H9 (cell line): ENCODE measurements around the gene GAREM2. TPM values are rescaled to one million over a fixed set of nuclear protein-coding genes. Genes with fewer than 3 reads are reported as not detected.

ENCODE experiments used
- DNase-seq: peaks from one replicate; pipeline ENCODE4 v3.0.0-alpha.2; 2017
- H2AFZ ChIP-seq: one replicate; pipeline ENCODE4 v1.6.1; 2013; ENCODE audit warnings: mild to moderate bottlenecking, low read length, control low read depth, moderate library complexity
- H2AK5ac ChIP-seq: 2 replicates; pipeline ENCODE4 v1.6.1; 2013; ENCODE audit warnings: low read length, control low read depth, mixed read lengths; ENCODE audit not compliant: insufficient read length
- H2BK120ac ChIP-seq: one replicate; pipeline ENCODE4 v1.6.1; 2013; ENCODE audit warnings: low read depth, mild to moderate bottlenecking, low read length, control low read depth, inconsistent platforms; ENCODE audit not compliant: poor library complexity, severe bottlenecking
- H2BK12ac ChIP-seq: 2 replicates; pipeline ENCODE4 v1.6.1; 2013; ENCODE audit warnings: low read length, control low read depth, mixed read lengths, low read depth; ENCODE audit not compliant: insufficient read length
- H2BK15ac ChIP-seq: 2 replicates; pipeline ENCODE4 v1.6.1; 2013; ENCODE audit warnings: low read depth, low read length, control low read depth
- H2BK20ac ChIP-seq: one replicate; pipeline ENCODE4 v1.6.1; 2013; ENCODE audit warnings: low read depth, mild to moderate bottlenecking, low read length, control low read depth, inconsistent platforms; ENCODE audit not compliant: poor library complexity, severe bottlenecking
- H2BK5ac ChIP-seq: 2 replicates; pipeline ENCODE4 v1.6.1; 2013; ENCODE audit warnings: low read length, control low read depth, mixed read lengths; ENCODE audit not compliant: insufficient read length
- H3K14ac ChIP-seq: 2 replicates; pipeline ENCODE4 v1.6.1; 2013; ENCODE audit warnings: low read length, control low read depth; ENCODE audit not compliant: insufficient read depth
- H3K18ac ChIP-seq: 2 replicates; pipeline ENCODE4 v1.6.1; 2013; ENCODE audit warnings: low read depth, mild to moderate bottlenecking, mixed read lengths, low read length, control low read depth; ENCODE audit not compliant: insufficient read length
- H3K23ac ChIP-seq: 2 replicates; pipeline ENCODE4 v1.6.1; 2013; ENCODE audit warnings: low read length, control low read depth, mixed read lengths, low read depth; ENCODE audit not compliant: insufficient read length
- H3K23me2 ChIP-seq: 2 replicates; pipeline ENCODE4 v1.6.1; 2013; ENCODE audit warnings: low read depth, mild to moderate bottlenecking, mixed read lengths, low read length, control low read depth; ENCODE audit not compliant: insufficient read length, poor library complexity, severe bottlenecking
- H3K27ac ChIP-seq: 2 replicates; pipeline ENCODE4 v1.5.1; 2013; ENCODE audit warnings: low read length, control low read depth, mixed read lengths, low read depth; ENCODE audit not compliant: insufficient read length
- H3K27me3 ChIP-seq: 2 replicates; pipeline ENCODE4 v1.6.1; 2013; ENCODE audit warnings: low read length, control low read depth, inconsistent platforms; ENCODE audit not compliant: insufficient read depth
- H3K4ac ChIP-seq: 2 replicates; pipeline ENCODE4 v1.6.1; 2013; ENCODE audit warnings: low read depth, mild to moderate bottlenecking, control low read depth, inconsistent platforms, low read length, moderate library complexity
- H3K4me1 ChIP-seq: 2 replicates; pipeline ENCODE4 v1.6.1; 2013; ENCODE audit warnings: low read length, control low read depth, inconsistent platforms; ENCODE audit not compliant: insufficient read depth
- H3K4me2 ChIP-seq: 2 replicates; pipeline ENCODE4 v1.6.1; 2013; ENCODE audit warnings: low read length, control low read depth, mixed read lengths; ENCODE audit not compliant: insufficient read length, insufficient read depth
- H3K56ac ChIP-seq: 2 replicates; pipeline ENCODE4 v1.6.1; 2013; ENCODE audit warnings: low read depth, mild to moderate bottlenecking, mixed read lengths, low read length, control low read depth; ENCODE audit not compliant: insufficient read length
- H3K79me1 ChIP-seq: 2 replicates; pipeline ENCODE4 v1.6.1; 2013; ENCODE audit warnings: low read depth, mild to moderate bottlenecking, moderate library complexity, low read length, control low read depth, inconsistent platforms; ENCODE audit not compliant: insufficient read depth, poor library complexity, severe bottlenecking
- H3K79me2 ChIP-seq: 2 replicates; pipeline ENCODE4 v1.6.1; 2013; ENCODE audit warnings: low read length, control low read depth, inconsistent platforms; ENCODE audit not compliant: insufficient read depth
- H3K9ac ChIP-seq: 2 replicates; pipeline ENCODE4 v1.6.1; 2013; ENCODE audit warnings: low read length, control low read depth, mixed read lengths; ENCODE audit not compliant: insufficient read length; ENCODE audit errors: extremely low read depth
- H3K9me3 ChIP-seq: one replicate; pipeline ENCODE4 v1.6.1; 2013; ENCODE audit warnings: low read depth, low read length, inconsistent platforms; ENCODE audit not compliant: control insufficient read depth
- H3T11ph ChIP-seq: one replicate; pipeline ENCODE4 v1.6.1; 2013; ENCODE audit warnings: mild to moderate bottlenecking, low read length, control low read depth, inconsistent platforms
- H4K20me1 ChIP-seq: one replicate; pipeline ENCODE4 v1.6.1; 2013; ENCODE audit not compliant: control insufficient read depth, insufficient read length, insufficient read depth
- H4K5ac ChIP-seq: 2 replicates; pipeline ENCODE4 v1.6.1; 2013; ENCODE audit warnings: low read depth, mild to moderate bottlenecking, mixed read lengths, low read length, control low read depth; ENCODE audit not compliant: insufficient read length
- H4K8ac ChIP-seq: replicated peaks from 2 replicates; pipeline ENCODE4 v1.6.1; 2013; ENCODE audit warnings: low read length, control low read depth, mixed read lengths, low read depth; ENCODE audit not compliant: insufficient read length
- H4K91ac ChIP-seq: 2 replicates; pipeline ENCODE4 v1.6.1; 2013; ENCODE audit warnings: low read depth, mild to moderate bottlenecking, moderate library complexity, mixed read lengths, low read length, control low read depth; ENCODE audit not compliant: insufficient read length
- H3K27ac Mint-ChIP-seq, 3 experiments: 2 replicates in 2 of 3; 3 replicates in 1 of 3; pipeline ENCODE4 v1.8.0; 2020 to 2021; ENCODE audit warnings: mixed read lengths in 3 of 3, mild to moderate bottlenecking in 1 of 3, moderate library complexity in 1 of 3
- H3K27me3 Mint-ChIP-seq: 2 replicates; pipeline ENCODE4 v1.8.0; 2021; ENCODE audit warnings: low read depth, mild to moderate bottlenecking, moderate library complexity, mixed read lengths
- H3K36me3 Mint-ChIP-seq, 3 experiments: 2 replicates in 2 of 3; 3 replicates in 1 of 3; pipeline ENCODE4 v1.8.0; 2020 to 2021; ENCODE audit warnings: low read depth in 3 of 3, mixed read lengths in 3 of 3; ENCODE audit not compliant: insufficient read depth in 1 of 3
- H3K4me1 Mint-ChIP-seq, 2 experiments: 2 replicates each; pipeline ENCODE4 v1.8.0; 2020; ENCODE audit warnings: mixed read lengths in 2 of 2
- H3K4me3 Mint-ChIP-seq, 2 experiments: 2 replicates in 1 of 2; 3 replicates in 1 of 2; pipeline ENCODE4 v1.8.0; 2020 to 2021; ENCODE audit warnings: mild to moderate bottlenecking in 2 of 2, mixed read lengths in 2 of 2, moderate library complexity in 1 of 2
- H3K9me3 Mint-ChIP-seq, 2 experiments: 2 replicates in 1 of 2; 3 replicates in 1 of 2; pipeline ENCODE4 v1.8.0; 2020; ENCODE audit warnings: mild to moderate bottlenecking in 2 of 2, mixed read lengths in 2 of 2, moderate library complexity in 1 of 2
- WGBS: extraction: QIAGEN DNeasy Blood & Tissue Kit; methylation state at CpG from one replicate; pipeline ENCODE4 v1.1.7; 2013; ENCODE audit warnings: missing lambda C conversion rate, low lambda C conversion rate, mixed read lengths; ENCODE audit not compliant: insufficient read length; ENCODE audit errors: extremely low coverage; 5-methylcytosine and 5-hydroxymethylcytosine counted together
- total RNA-seq: library from RNA; stranded (reverse); gene quantifications from 2 replicates; pipeline ENCODE4 v1.2.1, GENCODE V29; 2021
- TF ChIP-seq, protein P1 (sequence below): fragments of 200-600 bp; sonication (generic); conservative IDR thresholded peaks from 3 replicates; pipeline ENCODE4 v1.8.0; 2021; ENCODE audit warnings: antibody characterized with exemption, mild to moderate bottlenecking

The GAREM2 gene
- total RNA-seq, 1 experiment from 2014 or later = 14.4 TPM

DNA sequence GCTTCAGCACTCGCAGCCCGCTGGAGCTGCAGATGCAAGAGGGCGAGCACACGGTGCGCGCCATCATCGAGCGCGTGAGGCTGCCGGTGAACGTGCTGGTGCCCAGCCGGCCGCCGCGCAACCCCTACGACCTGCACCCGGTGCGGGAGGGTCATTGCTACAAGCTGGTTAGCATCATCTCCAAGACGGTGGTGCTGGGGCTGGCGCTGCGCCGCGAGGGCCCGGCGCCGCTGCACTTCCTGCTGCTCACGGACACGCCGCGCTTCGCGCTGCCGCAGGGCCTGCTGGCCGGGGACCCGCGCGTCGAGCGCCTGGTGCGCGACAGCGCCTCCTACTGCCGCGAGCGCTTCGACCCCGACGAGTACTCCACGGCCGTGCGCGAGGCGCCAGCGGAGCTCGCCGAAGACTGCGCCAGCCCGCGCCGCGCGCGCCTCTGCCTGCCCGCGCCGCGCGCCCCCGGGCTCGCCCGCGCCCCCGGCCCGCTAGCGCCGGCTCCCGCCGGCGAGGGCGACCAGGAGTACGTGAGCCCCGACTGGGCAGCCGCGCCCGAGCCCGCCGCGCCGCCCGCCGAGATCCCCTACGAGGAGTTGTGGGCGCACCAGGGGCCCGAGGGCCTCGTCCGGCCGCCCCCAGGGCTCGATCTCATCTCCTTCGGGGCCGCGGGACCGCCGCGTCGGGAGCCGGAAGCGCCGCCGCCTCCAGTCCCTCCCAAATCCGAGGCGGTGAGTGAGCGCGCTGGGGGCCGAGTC, 11.8 kb downstream of the GAREM2 start:
- H3K4me2 ChIP-seq = peak overlapping the region; percentile 20
- no peak overlapping the region for H3K9ac ChIP-seq

More for the DNA sequence above, 11.8 kb downstream of the GAREM2 start:
- Histone ChIP-seq H2BK12ac (no peak overlapping the region), H3K18ac (peak overlapping the region; percentile 2), H2AK5ac (no peak overlapping the region), H3K56ac (no peak overlapping the region), H3K23me2 (no peaks in the 10 kb centered on the region), H4K5ac (no peak overlapping the region), H2BK20ac (no peak overlapping the region), H4K91ac (no peak overlapping the region), H2AFZ (no peak overlapping the region), H3K23ac (no peak overlapping the region), H3T11ph (no peak overlapping the region), H4K20me1 (no peaks in the 10 kb centered on the region), H3K4me1 (no peaks in the 10 kb centered on the region), H3K4ac (no peak overlapping the region), H2BK120ac (no peak overlapping the region), H3K27ac (no peak overlapping the region), H3K9me3 (no peaks in the 10 kb centered on the region), H2BK5ac (no peak overlapping the region), H3K79me2 (no peaks in the 10 kb centered on the region), H3K27me3 (no peaks in the 10 kb centered on the region), H3K14ac (peak overlapping the region; percentile 9; the same call in 1 of the 2 replicates), H4K8ac (no peak overlapping the region), H2BK15ac (no peak overlapping the region), H3K79me1 (no peaks in the 10 kb centered on the region)
- DNase-seq = peak; percentile 74
- no CpG with 5 or more reads among the region's 114 CpGs for WGBS
- Mint-ChIP-seq H3K9me3 (no peaks in the 10 kb centered on the region; a peak in 1 of 5 replicates), H3K27ac (no peak overlapping the region), H3K36me3 (peaks cover 24 to 36% (median 28%) of the 10 kb centered on the region in 3 experiments), H3K4me1 (peaks cover 27 to 34% of the 10 kb centered on the region in 2 experiments), H3K27me3 (peaks cover 38% of the 10 kb centered on the region), H3K4me3 (peak overlapping the region; percentile 68 to 73)
- TF ChIP-seq, protein P1, sequence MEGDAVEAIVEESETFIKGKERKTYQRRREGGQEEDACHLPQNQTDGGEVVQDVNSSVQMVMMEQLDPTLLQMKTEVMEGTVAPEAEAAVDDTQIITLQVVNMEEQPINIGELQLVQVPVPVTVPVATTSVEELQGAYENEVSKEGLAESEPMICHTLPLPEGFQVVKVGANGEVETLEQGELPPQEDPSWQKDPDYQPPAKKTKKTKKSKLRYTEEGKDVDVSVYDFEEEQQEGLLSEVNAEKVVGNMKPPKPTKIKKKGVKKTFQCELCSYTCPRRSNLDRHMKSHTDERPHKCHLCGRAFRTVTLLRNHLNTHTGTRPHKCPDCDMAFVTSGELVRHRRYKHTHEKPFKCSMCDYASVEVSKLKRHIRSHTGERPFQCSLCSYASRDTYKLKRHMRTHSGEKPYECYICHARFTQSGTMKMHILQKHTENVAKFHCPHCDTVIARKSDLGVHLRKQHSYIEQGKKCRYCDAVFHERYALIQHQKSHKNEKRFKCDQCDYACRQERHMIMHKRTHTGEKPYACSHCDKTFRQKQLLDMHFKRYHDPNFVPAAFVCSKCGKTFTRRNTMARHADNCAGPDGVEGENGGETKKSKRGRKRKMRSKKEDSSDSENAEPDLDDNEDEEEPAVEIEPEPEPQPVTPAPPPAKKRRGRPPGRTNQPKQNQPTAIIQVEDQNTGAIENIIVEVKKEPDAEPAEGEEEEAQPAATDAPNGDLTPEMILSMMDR = peak; percentile 69
